GM18526 (cell line): Measurements from ENCODE around the gene ISG20L2.

ENCODE experiments used
- POLR2A ChIP-seq: IDR thresholded peaks from 3 replicates; pipeline ENCODE4 v1.6.1; 2011; ENCODE audit not compliant: insufficient read length; ENCODE audit errors: extremely low read depth

The ISG20L2 gene

DNA sequence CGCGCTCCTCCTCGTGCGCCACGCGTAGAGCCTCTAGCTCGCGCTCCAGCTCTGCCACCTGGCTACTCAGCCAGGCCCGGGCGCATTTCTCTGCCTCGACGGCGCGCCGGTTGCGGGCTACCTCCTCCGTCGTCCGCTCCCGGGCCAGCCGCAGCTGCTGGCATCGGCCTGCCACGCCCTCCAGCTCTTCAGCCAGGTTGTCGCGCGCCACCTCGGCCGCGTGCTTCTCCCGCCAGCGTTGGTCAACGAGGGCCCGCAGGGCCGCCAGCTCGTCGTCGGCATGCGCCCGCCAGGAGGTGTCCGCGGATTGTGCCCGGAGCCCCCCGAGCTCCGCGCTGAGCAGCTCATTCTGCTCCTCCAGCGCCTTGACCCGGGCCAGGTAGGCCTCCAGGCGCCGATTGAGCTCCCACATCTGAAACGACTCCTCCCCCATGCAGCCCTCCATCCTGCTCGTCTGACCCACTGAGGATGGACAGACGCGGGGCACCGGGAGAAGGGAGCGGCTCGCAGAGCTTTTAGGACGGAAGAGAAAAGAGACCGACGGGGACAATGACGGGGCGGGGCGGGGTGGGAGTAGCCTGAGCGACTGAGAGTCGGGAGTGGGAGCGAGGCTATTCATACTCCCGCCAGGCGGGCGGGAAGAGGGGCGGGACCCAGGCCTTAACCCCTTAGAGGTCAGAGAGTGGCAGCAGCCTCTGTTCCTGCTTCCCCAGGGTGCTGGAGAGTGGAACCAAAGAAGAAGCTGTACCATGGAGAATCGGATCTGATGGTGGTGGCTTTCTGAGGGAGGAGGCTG, 51.5 kb downstream of the ISG20L2 start, which contains the start of gene NES:
TSS of gene NES (minus strand) at position 588 of the 796 bp plus-strand sequence. CDS start at position 445, 143 bp downstream.
- no peak for TF ChIP-seq POLR2A

DNA sequence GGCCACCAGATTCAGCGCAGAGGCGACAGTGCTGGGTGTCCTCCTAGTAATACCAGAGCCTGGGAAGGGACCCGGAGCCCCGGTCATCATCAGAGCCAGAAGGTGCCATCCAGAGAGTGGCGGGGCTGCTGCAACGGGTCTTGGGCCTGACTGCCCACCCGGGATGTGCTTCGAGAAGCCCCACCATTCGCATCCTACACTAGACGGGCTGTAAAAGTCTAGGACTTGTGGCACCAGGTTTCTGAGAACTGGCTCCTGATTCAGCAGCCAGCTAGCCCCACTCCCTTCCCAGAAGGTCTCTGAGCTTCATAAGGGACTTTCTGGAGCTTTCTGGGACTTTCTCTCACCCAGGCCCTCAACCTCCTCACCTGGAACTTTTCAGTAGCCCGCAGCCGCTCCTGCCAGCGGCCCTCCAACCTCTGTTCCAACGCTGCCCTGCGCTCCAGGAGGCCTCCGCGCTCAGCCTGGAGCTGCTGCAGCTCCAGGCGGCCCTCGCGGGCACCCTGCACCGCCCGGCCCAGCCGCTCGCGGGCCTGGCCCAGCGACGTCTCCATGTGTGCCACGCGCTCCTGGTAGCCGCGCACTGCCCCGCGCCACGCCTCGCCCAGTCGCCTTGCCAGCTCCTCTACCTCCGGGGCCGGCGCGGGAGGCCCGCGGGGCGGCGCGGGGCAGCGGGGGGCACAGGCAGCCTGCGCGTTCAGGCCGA, 52.3 kb downstream of the ISG20L2 start:
- no peak for TF ChIP-seq POLR2A

DNA sequence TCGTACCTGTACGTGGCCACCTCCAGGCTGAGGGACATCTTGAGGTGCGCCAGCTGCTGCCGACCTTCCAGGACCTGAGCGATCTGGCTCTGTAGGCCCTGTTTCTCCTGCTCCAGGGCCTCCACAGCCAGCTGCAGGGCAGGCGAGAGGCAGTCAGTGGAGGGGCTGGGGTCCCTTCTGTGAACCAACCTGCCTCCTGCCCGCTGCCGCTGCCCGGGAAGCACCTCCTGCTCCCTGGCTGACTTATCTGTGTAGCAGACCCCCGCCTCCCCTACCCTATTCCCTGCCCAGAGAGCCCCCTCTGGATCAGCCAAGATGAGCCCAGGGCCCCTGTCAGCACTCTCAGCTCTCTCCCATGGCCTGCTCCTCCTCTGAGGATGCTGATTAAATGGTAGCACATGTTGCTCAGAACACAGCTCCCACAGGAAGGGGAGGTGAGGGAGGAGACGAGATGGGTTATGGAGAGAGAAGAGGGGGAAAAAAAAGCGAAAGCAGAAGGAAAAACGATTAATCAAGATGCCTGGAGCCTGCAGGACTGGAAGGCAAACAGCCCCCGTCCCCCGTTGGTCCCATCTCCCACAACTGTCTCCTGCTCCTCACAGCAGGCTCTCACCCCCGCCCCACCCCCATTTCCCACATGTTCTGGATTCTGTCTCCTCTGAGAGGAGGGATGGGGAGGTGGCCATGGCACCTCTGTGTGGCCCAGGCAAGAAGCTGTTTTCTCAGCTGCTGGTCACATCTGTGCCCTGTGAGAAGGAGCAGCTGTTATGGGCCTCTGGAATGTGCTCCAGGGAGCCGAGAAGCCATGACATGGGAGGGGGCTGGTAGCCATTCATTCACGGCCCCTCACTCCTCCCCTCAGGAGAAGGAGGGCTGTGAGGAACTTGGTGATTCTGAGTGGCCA, 53.1 kb downstream of the ISG20L2 start:
- TF ChIP-seq POLR2A: no peak

DNA sequence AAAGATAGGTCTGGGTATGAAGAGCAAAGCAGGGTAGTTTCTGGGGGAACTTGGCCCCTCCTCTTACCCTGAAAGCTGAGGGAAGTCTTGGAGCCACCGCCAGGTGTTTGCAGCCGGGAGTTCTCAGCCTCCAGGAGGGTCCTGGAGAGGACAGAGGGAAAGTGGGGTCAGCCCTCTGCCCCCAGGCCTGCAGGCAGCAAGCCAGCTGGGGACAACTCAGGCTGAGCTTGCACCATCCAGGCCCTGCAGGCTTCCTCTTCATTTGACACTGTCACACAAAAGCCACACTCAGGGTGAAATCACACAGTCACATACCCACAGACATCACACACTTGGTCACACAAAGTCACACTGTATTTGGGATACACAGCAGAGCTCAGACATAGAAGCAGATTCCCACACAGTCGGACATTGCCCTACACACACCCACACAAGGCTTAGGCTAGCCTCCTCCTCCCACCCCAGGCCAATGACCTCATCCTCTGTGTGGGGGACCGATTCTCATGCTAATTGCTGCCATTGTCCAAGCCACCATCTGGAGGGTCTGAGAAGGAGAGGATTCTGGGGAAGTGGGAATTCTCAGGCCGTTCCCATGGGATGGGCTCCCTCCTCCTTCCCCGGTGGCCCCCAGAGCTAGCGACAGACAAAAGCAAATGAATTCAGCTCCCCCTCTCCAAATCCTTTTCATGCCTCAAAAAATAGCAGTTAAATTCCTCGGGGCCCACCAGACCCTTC, 55.0 kb downstream of the ISG20L2 start:
- TF ChIP-seq POLR2A: no peak
